Spleen (tissue), 7 donors: ENCODE data around the gene PIGU.

Experiments used
- CTCF ChIP-seq, 11 experiments: fragments of 200-600 bp in 7 of 11; fragments of 450-650 bp in 4 of 11; sonication (generic) in 4 of 11; IDR thresholded peaks in 8 of 11; conservative IDR thresholded peaks in 3 of 11; 1 replicate in 7 of 11; 2 replicates in 4 of 11; pipeline versions ENCODE4 v1.4.0 to v1.8.0; 2016 to 2021; ENCODE audit warnings: antibody characterized with exemption in 11 of 11, inconsistent platforms in 4 of 11, mild to moderate bottlenecking in 1 of 11
- POLR2A ChIP-seq, 3 donors: fragments of 450-650 bp; IDR thresholded peaks; one replicate each; pipeline ENCODE4 v1.5.1; 2017; ENCODE audit warnings: antibody characterized with exemption in 3 of 3, mild to moderate bottlenecking in 1 of 3
- donor health status: DM: no; HTN: no; CAD: no; lungs with moderate emphysema.
- donor health status: DM: no; HTN: no; CAD: no.
- donor health status: DM: no; HTN: no; CAD: no.

DNA sequence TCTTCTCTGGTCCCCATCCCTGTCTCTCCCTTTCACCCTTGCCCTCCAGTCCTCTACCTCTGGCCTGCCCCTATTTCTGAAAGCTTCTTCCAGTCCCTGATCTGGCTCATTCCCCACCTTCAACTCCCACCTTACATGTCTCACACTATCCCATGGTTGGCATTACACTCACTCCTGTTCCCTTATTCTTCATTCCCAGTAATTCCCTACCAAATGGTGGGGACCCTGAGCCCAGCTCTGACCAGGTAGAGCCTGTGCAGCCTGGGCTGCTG lies 33.6 kb upstream of the PIGU start:
- TF ChIP-seq CTCF (IDR thresholded peaks at IDR 0.05 in 8 of 11, conservative IDR thresholded peaks at IDR 0.05 in 3 of 11) (no peak), POLR2A (IDR thresholded peaks at IDR 0.05) (no peak)
